Kidney epithelial cell (primary cell): ENCODE measurements around the gene KIFC3. TPM values are rescaled to one million over a fixed set of nuclear protein-coding genes. Genes with fewer than 3 reads are reported as not detected.
"Not testable (repeated sequence)": the region's sequence is repeated elsewhere in the genome, so short reads cannot be mapped to it uniquely, and the experiment has no call there.

ENCODE experiments used
- DNase-seq: peaks from one replicate; pipeline ENCODE4 v3.0.0-alpha.2; 2010; ENCODE audit warnings: low read depth
- H3K27me3 ChIP-seq: 2 replicates; pipeline ENCODE4 v1.6.0; 2011; ENCODE audit warnings: low read length; ENCODE audit not compliant: control insufficient read depth, insufficient read depth
- H3K36me3 ChIP-seq: 2 replicates; pipeline ENCODE4 v1.5.1; 2011; ENCODE audit warnings: low read length; ENCODE audit not compliant: control insufficient read depth, insufficient read depth
- H3K4me3 ChIP-seq: 2 replicates; pipeline ENCODE4 v1.5.1; 2011; ENCODE audit warnings: low read depth, mild to moderate bottlenecking, control low read depth, low read length
- CTCF ChIP-seq: IDR thresholded peaks from 2 replicates; pipeline ENCODE4 v1.5.1; 2011; ENCODE audit warnings: mild to moderate bottlenecking, moderate library complexity, low read length, control low read depth, inconsistent platforms; ENCODE audit not compliant: insufficient read depth, poor library complexity, severe bottlenecking
- total RNA-seq: library from RNA; depleted of rRNA; stranded (reverse); fragments of >200 nt; gene quantifications from 2 replicates; pipeline ENCODE4 v1.2.3, GENCODE V29; 2015

The KIFC3 gene
- total RNA-seq, 1 donor from 2014 or later = 84.9 TPM

GRCh38 chr16:57798953-57799599 lies 3.2 kb downstream of the KIFC3 start:
- no peak for TF ChIP-seq CTCF
- Histone ChIP-seq H3K4me3 (peak overlapping the region; percentile 35), H3K36me3 (no peaks in the 10 kb centered on the region), H3K27me3 (no peaks in the 10 kb centered on the region)
- no peak for DNase-seq

- peak overlapping the region; percentile 35 for H3K4me3 ChIP-seq
- no peak for TF ChIP-seq CTCF
- H3K27me3 ChIP-seq = no peaks in the 10 kb centered on the region
- no peaks in the 10 kb centered on the region for H3K36me3 ChIP-seq
- DNase-seq = no peak
Observed at GRCh38 chr16:57798267-57798810, 4.0 kb downstream of the KIFC3 start.

GRCh38 chr16:57797526-57798266 lies 4.6 kb downstream of the KIFC3 start:
- Histone ChIP-seq H3K36me3 (no peaks in the 10 kb centered on the region), H3K4me3 (peak overlapping the region; percentile 35), H3K27me3 (no peaks in the 10 kb centered on the region)
- DNase-seq = no peak
- no peak for TF ChIP-seq CTCF

- DNase-seq = no peak
- peak overlapping the region; percentile 35 for H3K4me3 ChIP-seq
Observed at GRCh38 chr16:57797216-57797525, 5.1 kb downstream of the KIFC3 start.

GRCh38 chr16:57796014-57796413 lies 6.3 kb downstream of the KIFC3 start:
- DNase-seq, H3K4me3 ChIP-seq, H3K36me3 ChIP-seq, H3K27me3 ChIP-seq: not testable (repeated sequence)

More at GRCh38 chr16:57797216-57797525, 5.1 kb downstream of the KIFC3 start:
- no peak for TF ChIP-seq CTCF
- H3K27me3 ChIP-seq = no peaks in the 10 kb centered on the region
- no peaks in the 10 kb centered on the region for H3K36me3 ChIP-seq

- DNase-seq = no peak
- TF ChIP-seq CTCF = peak; percentile 58
- no peaks in the 10 kb centered on the region for H3K36me3 ChIP-seq
Observed at GRCh38 chr16:57795431-57795878, 6.8 kb downstream of the KIFC3 start.

More at GRCh38 chr16:57795431-57795878, 6.8 kb downstream of the KIFC3 start:
- Histone ChIP-seq H3K4me3 (no peak overlapping the region), H3K27me3 (no peaks in the 10 kb centered on the region)
